ENCODE measurements around the gene UGT1A6. TPM values are rescaled to one million over a fixed set of nuclear protein-coding genes. Genes with fewer than 3 reads are reported as not detected.

UGT1A6 gene
- total RNA-seq, 4 donors from 2014 or later, result 0.31 TPM; not detected in 3

DNA sequence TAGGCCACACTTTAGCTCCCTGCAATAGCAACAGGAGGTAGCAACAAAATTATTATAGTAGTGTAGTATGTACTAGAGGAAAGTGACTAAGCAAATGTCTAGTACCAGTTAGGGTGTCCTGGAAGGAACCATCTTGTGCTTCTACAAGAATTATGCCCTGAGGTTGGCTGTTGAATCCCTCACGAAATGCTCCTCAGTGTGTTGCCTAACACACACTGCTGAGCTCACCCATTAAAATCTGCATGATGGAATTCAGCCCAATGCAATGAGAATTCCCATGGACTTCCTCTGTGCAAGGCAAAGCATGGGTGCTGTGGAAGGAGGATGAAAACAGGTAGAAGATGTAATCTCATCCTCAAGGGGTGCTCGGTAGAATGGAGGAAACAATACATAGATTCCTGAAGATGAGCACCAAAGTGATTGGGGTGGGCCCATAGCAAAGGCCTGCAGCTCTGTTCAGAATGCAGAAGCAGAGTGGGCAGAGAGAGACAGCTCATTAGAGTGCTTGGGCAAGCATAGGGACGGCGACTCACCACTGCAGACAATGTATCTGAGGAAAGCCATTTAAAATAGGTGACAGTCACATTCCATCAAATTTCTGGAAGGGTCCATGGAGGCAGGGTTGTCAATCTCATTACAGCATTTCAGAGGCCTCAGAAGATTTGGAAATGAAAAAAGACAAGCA is 12.2 kb upstream of the UGT1A6 start:
- in situ Hi-C loops (cut with MboI; ENCODE audit: low sequenced_read_pairs in 4 of 4), result no loop called here
- no peak for TF ChIP-seq POLR2A (IDR thresholded peaks at IDR 0.05)
- TF ChIP-seq, protein P1, sequence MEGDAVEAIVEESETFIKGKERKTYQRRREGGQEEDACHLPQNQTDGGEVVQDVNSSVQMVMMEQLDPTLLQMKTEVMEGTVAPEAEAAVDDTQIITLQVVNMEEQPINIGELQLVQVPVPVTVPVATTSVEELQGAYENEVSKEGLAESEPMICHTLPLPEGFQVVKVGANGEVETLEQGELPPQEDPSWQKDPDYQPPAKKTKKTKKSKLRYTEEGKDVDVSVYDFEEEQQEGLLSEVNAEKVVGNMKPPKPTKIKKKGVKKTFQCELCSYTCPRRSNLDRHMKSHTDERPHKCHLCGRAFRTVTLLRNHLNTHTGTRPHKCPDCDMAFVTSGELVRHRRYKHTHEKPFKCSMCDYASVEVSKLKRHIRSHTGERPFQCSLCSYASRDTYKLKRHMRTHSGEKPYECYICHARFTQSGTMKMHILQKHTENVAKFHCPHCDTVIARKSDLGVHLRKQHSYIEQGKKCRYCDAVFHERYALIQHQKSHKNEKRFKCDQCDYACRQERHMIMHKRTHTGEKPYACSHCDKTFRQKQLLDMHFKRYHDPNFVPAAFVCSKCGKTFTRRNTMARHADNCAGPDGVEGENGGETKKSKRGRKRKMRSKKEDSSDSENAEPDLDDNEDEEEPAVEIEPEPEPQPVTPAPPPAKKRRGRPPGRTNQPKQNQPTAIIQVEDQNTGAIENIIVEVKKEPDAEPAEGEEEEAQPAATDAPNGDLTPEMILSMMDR (IDR thresholded peaks at IDR 0.05 in 4 of 5, conservative IDR thresholded peaks at IDR 0.05 in 1 of 5), result no peak
- no peak overlapping the region for H3K4me3 ChIP-seq
- DNase-seq, result no peak
- no peak overlapping the region for H3K27ac ChIP-seq
- H3K27me3 ChIP-seq, result no peaks in the 10 kb centered on the region
- ATAC-seq, result no peak
- H3K9me3 ChIP-seq, result no peaks in the 10 kb centered on the region
- no peaks in the 10 kb centered on the region for H3K36me3 ChIP-seq
- H3K4me1 ChIP-seq, result no peaks in the 10 kb centered on the region
- intact Hi-C loops (cut with DNase I; ENCODE audit: low total_unique reads), result no loop called here

DNA sequence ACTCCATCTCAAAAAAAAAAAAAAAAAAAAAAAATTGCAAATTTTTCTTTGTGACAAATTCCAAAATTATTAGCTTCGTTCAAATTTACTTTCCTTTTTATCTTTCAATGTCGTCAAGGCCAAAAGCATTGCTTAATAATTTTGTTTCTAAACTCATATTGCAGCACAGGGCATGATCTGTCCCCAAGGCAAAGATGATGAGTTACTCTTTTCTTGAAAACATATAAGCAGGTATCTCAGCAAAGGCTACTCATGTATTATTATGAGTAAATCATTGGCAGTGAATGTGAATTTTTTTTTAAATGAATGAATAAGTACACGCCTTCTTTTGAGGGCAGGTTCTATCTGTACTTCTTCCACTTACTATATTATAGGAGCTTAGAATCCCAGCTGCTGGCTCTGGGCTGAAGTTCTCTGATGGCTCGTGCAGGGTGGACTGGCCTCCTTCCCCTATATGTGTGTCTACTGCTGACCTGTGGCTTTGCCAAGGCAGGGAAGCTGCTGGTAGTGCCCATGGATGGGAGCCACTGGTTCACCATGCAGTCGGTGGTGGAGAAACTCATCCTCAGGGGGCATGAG is 11.1 kb upstream of the UGT1A6 start, which contains the start of gene UGT1A7:
Gene UGT1A7, plus strand, starts transcription at position 381 of the 579 bp plus-strand sequence. Its CDS starts 37 bp downstream, at position 418.
- Histone ChIP-seq H3K9me3 (no peaks in the 10 kb centered on the region), H3K36me3 (no peaks in the 10 kb centered on the region)
- intact Hi-C loops (cut with DNase I; ENCODE audit: low total_unique reads), result no loop called here

DNA sequence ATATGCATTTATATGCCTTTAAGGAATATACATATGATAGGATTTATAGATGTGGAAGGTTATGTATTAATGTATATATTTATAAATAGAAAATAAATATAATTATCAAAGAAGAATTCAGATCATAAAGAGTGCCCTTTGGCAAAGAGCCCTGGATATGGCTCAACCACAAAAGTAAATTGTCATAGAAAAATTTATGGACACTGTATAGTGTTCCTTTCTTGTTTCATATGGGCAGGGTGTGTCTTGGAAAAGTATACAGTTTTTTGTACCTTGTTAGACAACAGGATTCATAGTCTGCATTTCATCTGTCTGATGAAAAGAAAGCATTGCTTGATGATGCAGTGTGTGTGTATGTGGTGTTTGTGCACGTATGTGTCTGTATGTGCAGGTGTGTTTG is 8.1 kb upstream of the UGT1A6 start:
- H3K36me3 ChIP-seq, result no peaks in the 10 kb centered on the region
- intact Hi-C loops (cut with DNase I; ENCODE audit: low total_unique reads) (no loop called here), in situ Hi-C loops (cut with MboI; ENCODE audit: low sequenced_read_pairs in 4 of 4) (no loop called here)
- no peak for ATAC-seq
- TF ChIP-seq, protein P1 (IDR thresholded peaks at IDR 0.05 in 4 of 5, conservative IDR thresholded peaks at IDR 0.05 in 1 of 5), result no peak
- TF ChIP-seq POLR2A (IDR thresholded peaks at IDR 0.05), result no peak
- H3K27me3 ChIP-seq, result no peaks in the 10 kb centered on the region
- H3K9me3 ChIP-seq, result no peaks in the 10 kb centered on the region
- no peak overlapping the region for H3K27ac ChIP-seq
- DNase-seq, result no peak
- H3K4me3 ChIP-seq, result no peak overlapping the region
- no peaks in the 10 kb centered on the region for H3K4me1 ChIP-seq

More for the DNA sequence above, 11.1 kb upstream of the UGT1A6 start, which contains the start of gene UGT1A7:
- Histone ChIP-seq H3K27me3 (no peaks in the 10 kb centered on the region), H3K27ac (no peak within 1 kb of the TSS), H3K4me3 (no peak within 1 kb of the TSS), H3K4me1 (no peaks in the 10 kb centered on the region)
- TF ChIP-seq, protein P1 (IDR thresholded peaks at IDR 0.05 in 4 of 5, conservative IDR thresholded peaks at IDR 0.05 in 1 of 5), result no peak
- TF ChIP-seq POLR2A (IDR thresholded peaks at IDR 0.05), result no peak
- in situ Hi-C loops (cut with MboI; ENCODE audit: low sequenced_read_pairs in 4 of 4), result no loop called here
- DNase-seq, result no peak
- no peak for ATAC-seq

DNA sequence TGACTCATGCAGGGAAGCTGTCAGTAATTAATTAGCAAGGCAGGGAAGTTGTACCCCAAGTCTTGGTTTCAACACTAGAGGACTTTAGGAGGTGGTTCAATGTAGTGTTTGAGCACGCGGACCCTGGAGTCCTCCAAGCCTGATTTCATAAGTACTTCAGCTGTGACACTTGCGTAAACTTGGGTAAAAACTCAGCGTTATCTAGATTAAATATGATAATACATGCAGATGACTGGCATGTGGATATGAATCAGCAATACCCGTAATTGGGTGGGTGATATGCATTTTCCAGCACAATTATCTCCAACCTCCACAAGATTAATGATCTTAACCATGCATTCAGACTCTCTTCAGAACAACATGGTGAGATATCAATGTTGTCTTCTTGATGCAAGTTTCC is 5.8 kb upstream of the UGT1A6 start:
- Histone ChIP-seq H3K27ac (no peak overlapping the region), H3K27me3 (no peaks in the 10 kb centered on the region), H3K4me3 (no peak overlapping the region), H3K4me1 (no peaks in the 10 kb centered on the region), H3K9me3 (no peaks in the 10 kb centered on the region), H3K36me3 (no peaks in the 10 kb centered on the region)
- in situ Hi-C loops (cut with MboI; ENCODE audit: low sequenced_read_pairs in 4 of 4) (no loop called here), intact Hi-C loops (cut with DNase I; ENCODE audit: low total_unique reads) (no loop called here)
- DNase-seq (no peak), ATAC-seq (no peak)
- TF ChIP-seq POLR2A (IDR thresholded peaks at IDR 0.05), result no peak
- TF ChIP-seq, protein P1 (IDR thresholded peaks at IDR 0.05 in 4 of 5, conservative IDR thresholded peaks at IDR 0.05 in 1 of 5), result no peak
